HG02571 (cell line): ENCODE results near the gene C1GALT1.
"Not testable (repeated sequence)": the region's sequence is repeated elsewhere in the genome, so short reads cannot be mapped to it uniquely, and the experiment has no call there.

Experiments
- ATAC-seq: cut with Tn5 transposase; IDR thresholded peaks from one replicate; pipeline ENCODE4 v1.9.1; 2021; ENCODE audit warnings: mild to moderate bottlenecking, moderate library complexity; ENCODE audit not compliant: unreplicated experiment

C1GALT1 gene

GRCh38 chr7:7231865-7232264 lies 49.5 kb downstream of the C1GALT1 start:
- ATAC-seq, result no peak

GRCh38 chr7:7235347-7235746 lies 53.0 kb downstream of the C1GALT1 start:
- no peak for ATAC-seq

GRCh38 chr7:7236041-7236440 lies 53.7 kb downstream of the C1GALT1 start:
- ATAC-seq, result no peak

- no peak for ATAC-seq
Observed at GRCh38 chr7:7237201-7237977, 55.0 kb downstream of the C1GALT1 start.

- ATAC-seq, result no peak
Observed at GRCh38 chr7:7237978-7238267, 55.6 kb downstream of the C1GALT1 start.

GRCh38 chr7:7239346-7239745 lies 57.0 kb downstream of the C1GALT1 start:
- no peak for ATAC-seq

- ATAC-seq, result no peak
Observed at GRCh38 chr7:7242899-7243298, 60.6 kb downstream of the C1GALT1 start.

- not testable (repeated sequence) for ATAC-seq
Observed at GRCh38 chr7:7245233-7245632, 62.9 kb downstream of the C1GALT1 start.

GRCh38 chr7:7246223-7246622 lies 63.9 kb downstream of the C1GALT1 start:
- no peak for ATAC-seq

GRCh38 chr7:7247658-7248057 lies 65.3 kb downstream of the C1GALT1 start:
- no peak for ATAC-seq

- ATAC-seq, result no peak
Observed at GRCh38 chr7:7249814-7250213, 67.5 kb downstream of the C1GALT1 start.

- peak; percentile 98 for ATAC-seq
Observed at GRCh38 chr7:7251742-7252141, 69.4 kb downstream of the C1GALT1 start.

GRCh38 chr7:7254319-7254718 lies 72.0 kb downstream of the C1GALT1 start:
- ATAC-seq, result no peak

- no peak for ATAC-seq
Observed at GRCh38 chr7:7254908-7255307, 72.6 kb downstream of the C1GALT1 start.

- no peak for ATAC-seq
Observed at GRCh38 chr7:7256731-7257274, 74.5 kb downstream of the C1GALT1 start.

GRCh38 chr7:7257899-7258692 lies 75.8 kb downstream of the C1GALT1 start:
- ATAC-seq, result peak; percentile 90

- ATAC-seq, result no peak
Observed at GRCh38 chr7:7261863-7262262, 79.5 kb downstream of the C1GALT1 start.

- ATAC-seq, result no peak
Observed at GRCh38 chr7:7263297-7264230, 81.2 kb downstream of the C1GALT1 start.

GRCh38 chr7:7264306-7265040 lies 82.1 kb downstream of the C1GALT1 start:
- no peak for ATAC-seq
